ENCODE measurements around the gene ZNF732. TPM values are rescaled to one million over a fixed set of nuclear protein-coding genes. Genes with fewer than 3 reads are reported as not detected.

ZNF732 gene
- total and polyA plus RNA-seq, 9 of the 15 experiments (the other 6 are each of a cell fraction or from before 2014, with no cell fraction given), result 0.06 to 0.36 (median 0.15) TPM; not detected in 1

- TF ChIP-seq HCFC1 (IDR thresholded peaks at IDR 0.05; ENCODE audit: low read depth, low read length), result no peak
- TF ChIP-seq ZNF518B (CRISPR knock-in tag; IDR thresholded peaks at IDR 0.05), result no peak
- TF ChIP-seq PHTF2 (CRISPR knock-in tag; IDR thresholded peaks at IDR 0.05), result no peak
- no peak for TF ChIP-seq ZFP36 (IDR thresholded peaks at IDR 0.05; ENCODE audit: low read depth, low read length, partially characterized antibody)
- no peak for TF ChIP-seq XRCC3 (IDR thresholded peaks at IDR 0.05)
- TF ChIP-seq, protein P1, sequence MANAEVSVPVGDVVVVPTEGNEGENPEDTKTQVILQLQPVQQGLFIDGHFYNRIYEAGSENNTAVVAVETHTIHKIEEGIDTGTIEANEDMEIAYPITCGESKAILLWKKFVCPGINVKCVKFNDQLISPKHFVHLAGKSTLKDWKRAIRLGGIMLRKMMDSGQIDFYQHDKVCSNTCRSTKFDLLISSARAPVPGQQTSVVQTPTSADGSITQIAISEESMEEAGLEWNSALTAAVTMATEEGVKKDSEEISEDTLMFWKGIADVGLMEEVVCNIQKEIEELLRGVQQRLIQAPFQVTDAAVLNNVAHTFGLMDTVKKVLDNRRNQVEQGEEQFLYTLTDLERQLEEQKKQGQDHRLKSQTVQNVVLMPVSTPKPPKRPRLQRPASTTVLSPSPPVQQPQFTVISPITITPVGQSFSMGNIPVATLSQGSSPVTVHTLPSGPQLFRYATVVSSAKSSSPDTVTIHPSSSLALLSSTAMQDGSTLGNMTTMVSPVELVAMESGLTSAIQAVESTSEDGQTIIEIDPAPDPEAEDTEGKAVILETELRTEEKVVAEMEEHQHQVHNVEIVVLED (CRISPR knock-in tag; IDR thresholded peaks at IDR 0.05), result no peak
- TF ChIP-seq ZNF431 (CRISPR knock-in tag; IDR thresholded peaks at IDR 0.05), result no peak
- no peak for TF ChIP-seq ZNF274 (IDR thresholded peaks at IDR 0.05; ENCODE audit: borderline replicate concordance, low read depth, low read length)
- TF ChIP-seq CBFB (CRISPR knock-in tag; IDR thresholded peaks at IDR 0.05), result no peak
- no peak for TF ChIP-seq SIN3B (IDR thresholded peaks at IDR 0.05; ENCODE audit: low read depth)
These were observed 31.0 kb upstream of the ZNF732 start (continued) for GRCh38 chr4:336099-336892.

Measured in K562 (cell line).